NCI-H1436 treated with DMSO at 0.1 percent for 48 hours (cell line): ENCODE results near the gene TMBIM4.

Source experiments
- DNase-seq: peaks from one replicate; lab custom pipeline; 2025; lab: John Stamatoyannopoulos, UW

The TMBIM4 gene

DNA sequence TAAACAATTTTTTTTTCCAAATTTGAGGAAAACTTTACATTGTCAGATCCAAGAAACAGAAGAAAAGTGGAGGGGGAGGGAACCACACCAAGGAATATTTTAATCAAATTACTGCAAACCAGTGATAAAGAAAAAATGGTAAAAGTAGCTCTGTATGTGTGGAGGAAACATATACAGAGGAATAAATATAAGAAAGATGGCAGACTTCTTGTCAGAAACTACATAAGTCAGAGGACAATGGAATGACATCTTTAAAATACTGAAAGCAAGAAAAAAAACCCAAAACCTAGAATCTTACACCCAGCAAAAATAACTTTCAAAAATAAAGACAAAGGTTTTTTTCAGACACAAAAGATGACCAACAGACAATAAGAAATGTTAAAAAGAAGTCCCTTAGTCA lies 29.1 kb downstream of the TMBIM4 start:
- DNase-seq = no peak

GRCh38 chr12:66139328-66139727 lies 30.5 kb downstream of the TMBIM4 start:
- no peak for DNase-seq

- peak; percentile 51 for DNase-seq
These were observed 31.9 kb downstream of the TMBIM4 start for GRCh38 chr12:66137937-66138336.

GRCh38 chr12:66132408-66132807 lies 37.4 kb downstream of the TMBIM4 start:
- no peak for DNase-seq

GRCh38 chr12:66131067-66131688 lies 38.6 kb downstream of the TMBIM4 start:
- DNase-seq = no peak

DNA sequence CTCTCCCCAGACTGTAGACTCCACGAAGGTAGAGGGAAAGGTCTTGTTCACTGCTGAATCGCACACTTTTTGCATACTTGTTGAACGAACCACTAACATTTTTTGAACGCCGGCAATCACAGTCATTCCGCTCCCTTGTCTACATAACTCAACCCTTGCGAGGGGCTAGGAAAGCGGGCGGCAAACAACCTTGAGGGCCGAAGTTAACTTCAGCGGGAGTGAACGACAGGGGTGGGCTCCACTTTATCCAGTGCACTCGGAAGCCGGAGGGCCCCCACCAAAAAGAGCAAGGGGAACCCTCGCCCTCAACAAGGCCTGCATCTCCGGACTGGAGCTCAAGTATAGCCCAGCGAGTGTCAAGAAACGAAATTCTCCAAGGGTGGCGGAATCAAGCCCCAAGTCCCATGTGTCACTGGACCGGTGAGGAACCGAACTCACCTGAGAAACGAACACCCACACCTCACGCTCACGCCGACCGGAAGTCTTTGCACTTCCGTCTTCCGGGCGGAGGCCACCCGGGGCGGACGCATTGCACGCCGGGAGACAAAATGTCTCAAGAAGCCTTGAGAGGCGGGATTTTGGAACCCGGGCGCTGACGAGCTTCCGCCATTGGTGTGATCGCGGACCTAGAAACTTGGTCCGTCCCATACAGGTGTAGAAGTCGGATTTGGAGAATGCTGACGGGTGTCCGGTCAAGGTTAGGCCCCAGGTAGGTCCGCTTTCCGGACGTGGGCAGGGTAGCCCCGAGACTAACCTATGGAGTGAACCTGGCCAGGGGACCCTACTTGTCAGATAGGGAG lies 39.3 kb downstream of the TMBIM4 start, which contains the start of gene LLPH:
Gene LLPH, minus strand, starts transcription at position 484 of the 800 bp plus-strand sequence. CDS start 1,644 bp downstream, outside the sequence.
- peak; percentile 31 for DNase-seq

DNA sequence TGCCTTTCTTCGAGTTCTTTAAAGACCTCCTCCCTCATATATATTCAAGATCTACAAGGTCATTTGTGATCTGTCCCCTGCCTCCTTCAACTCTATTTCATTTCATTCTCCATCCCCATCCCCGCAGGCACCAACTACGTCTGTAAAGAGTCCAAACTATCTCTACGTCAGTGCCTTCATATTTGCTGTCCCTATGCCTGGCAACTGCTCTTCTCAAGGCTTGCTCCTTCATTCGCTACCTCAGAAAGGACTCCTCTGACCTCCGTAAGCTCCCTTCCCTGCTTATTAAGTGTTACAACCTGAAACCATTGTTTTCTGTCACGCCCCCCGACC lies 39.9 kb downstream of the TMBIM4 start:
- no peak for DNase-seq

GRCh38 chr12:66127650-66128049 lies 42.1 kb downstream of the TMBIM4 start:
- DNase-seq = no peak

DNA sequence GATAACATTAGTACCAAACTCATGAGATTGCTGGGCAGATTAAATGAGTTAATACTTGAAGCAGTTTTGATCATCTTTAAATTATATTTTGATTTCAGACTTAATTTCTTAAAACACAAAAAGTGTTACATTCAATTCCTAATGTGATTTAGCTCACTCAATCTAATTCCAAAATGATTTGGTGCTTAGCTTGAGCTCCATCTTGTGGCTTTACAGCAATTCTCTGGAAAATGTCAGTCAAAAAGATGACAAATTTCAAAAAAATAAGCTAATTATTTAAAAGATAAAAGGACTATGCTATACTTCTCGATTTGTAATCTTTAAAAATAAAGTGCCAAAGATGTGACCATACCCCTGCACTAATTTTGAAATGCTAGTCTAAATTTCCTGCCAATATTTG lies 49.3 kb downstream of the TMBIM4 start:
- DNase-seq = no peak

DNA sequence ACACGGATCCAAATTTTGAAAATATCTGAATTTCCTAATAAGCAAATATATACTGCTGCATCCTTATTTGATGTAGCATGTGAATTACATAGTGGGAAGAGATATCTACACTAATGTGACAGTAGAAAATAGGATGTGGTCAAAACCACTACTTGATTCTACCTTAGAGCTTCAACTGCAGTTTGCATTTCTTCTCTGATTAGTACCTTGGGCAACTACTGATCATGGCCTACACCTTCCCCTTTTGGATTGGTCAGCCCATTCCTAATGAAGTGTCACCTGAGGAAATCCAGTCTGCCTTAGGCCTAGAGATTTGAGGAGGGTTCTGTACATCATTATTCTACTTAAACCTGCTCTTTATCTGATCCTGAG lies 49.9 kb downstream of the TMBIM4 start:
- no peak for DNase-seq

- no peak for DNase-seq
These were observed 50.4 kb downstream of the TMBIM4 start for GRCh38 chr12:66119229-66119869.

GRCh38 chr12:66118240-66118891 lies 51.4 kb downstream of the TMBIM4 start:
- no peak for DNase-seq

GRCh38 chr12:66117242-66117641 lies 52.6 kb downstream of the TMBIM4 start:
- no peak for DNase-seq

GRCh38 chr12:66115071-66115600 lies 54.7 kb downstream of the TMBIM4 start:
- DNase-seq = no peak

- DNase-seq = no peak
These were observed 56.3 kb downstream of the TMBIM4 start for GRCh38 chr12:66113471-66113870.

- no peak for DNase-seq
These were observed 58.2 kb downstream of the TMBIM4 start for GRCh38 chr12:66111605-66112004.

DNA sequence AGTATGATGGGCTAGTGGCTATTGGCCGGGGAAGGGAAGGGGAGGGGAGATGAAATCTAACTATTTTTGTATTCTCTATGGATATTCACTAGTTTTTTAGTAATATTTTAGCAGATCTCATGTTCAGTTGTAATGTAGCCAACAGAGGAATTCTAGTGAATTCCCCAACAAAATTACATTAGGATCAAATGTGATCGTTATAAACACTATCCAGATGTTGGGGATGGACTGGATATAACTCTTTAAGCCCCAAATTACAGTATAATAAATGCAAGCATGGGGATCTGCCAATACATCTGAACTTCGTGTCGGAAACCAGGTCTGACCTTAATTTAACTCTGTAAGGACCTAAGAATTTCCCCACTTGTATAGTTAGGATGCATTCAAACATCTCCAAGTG lies 60.7 kb downstream of the TMBIM4 start:
- DNase-seq = no peak

DNA sequence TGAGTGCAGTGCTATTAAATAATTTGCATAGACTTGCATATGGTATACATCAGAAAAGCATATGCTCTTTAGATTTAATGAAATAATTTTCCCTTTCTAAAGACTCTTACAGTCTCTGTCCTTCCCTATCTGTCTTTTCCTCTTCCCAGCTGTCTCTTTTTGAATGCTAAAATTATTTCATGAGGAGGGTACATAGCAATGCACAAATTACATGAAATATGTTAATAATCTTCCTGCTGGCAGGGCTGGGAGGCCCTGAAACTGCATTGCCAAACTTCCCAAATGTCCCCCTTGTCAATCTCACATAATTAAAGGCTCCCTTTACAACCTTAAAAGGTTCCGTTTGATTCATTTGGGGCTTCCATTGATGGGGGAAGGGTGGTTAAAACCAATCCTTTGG lies 61.4 kb downstream of the TMBIM4 start:
- DNase-seq = no peak

DNA sequence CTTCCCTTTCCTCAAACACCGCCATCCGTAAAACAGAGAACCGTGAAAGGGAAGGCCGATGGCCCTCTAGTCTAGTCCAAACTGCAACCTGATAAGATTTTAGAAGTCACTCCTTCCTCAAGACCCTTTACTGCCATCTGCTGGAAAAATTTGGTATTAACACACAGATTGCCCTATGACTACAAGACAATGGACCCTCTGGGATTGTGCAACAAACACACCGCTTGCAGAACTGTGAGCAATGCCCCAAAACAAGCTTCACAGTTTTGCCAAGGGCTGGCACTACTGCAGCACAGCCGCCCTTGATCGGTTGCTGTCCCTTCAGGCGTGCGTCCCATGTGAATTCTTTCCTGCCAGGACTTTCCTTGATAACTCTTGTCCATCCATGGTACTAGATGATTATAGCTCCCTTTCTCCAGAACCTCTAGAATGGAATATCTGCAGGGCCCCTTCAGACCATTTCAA lies 62.3 kb downstream of the TMBIM4 start:
- no peak for DNase-seq

- no peak for DNase-seq
These were observed 66.5 kb downstream of the TMBIM4 start for GRCh38 chr12:66103016-66103913.

GRCh38 chr12:66092559-66093269 lies 77.1 kb downstream of the TMBIM4 start:
- DNase-seq = no peak
